ENCODE measurements around the gene PPP2R3B. TPM values are rescaled to one million over a fixed set of nuclear protein-coding genes. Genes with fewer than 3 reads are reported as not detected.

PPP2R3B gene
- total RNA-seq, 4 donors from 2014 or later: 7.8 to 27.9 (median 11.6) TPM

DNA sequence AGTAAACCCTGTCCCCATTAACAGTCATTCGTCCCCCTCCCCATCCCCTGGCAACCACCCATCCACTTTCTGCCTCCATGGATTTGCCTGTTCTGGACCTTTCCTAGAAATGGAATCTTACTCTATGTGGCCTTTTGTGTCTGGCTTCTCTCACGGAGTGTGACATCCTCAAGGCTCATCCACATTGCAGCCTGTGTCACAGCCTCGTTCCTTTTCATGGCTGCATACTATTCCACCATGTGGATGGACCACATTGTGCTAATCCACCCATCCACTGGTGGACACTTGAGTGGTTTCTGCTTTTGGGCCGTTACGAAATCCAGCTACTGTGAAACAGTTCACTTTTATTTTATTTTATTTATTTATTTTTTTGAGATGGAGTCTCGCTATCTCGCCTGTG is 8.1 kb upstream of the PPP2R3B start:
- in situ Hi-C loops (cut with MboI; ENCODE audit: low pct_ligation_motif_present in 1 of 4, low pct_unique_long_range_greater_than_20kb in 1 of 4, low sequenced_read_pairs in 3 of 4) (no loop called here), intact Hi-C loops (cut with DNase I; ENCODE audit: low total_unique reads) (no loop called here)
- TF ChIP-seq, protein P1, sequence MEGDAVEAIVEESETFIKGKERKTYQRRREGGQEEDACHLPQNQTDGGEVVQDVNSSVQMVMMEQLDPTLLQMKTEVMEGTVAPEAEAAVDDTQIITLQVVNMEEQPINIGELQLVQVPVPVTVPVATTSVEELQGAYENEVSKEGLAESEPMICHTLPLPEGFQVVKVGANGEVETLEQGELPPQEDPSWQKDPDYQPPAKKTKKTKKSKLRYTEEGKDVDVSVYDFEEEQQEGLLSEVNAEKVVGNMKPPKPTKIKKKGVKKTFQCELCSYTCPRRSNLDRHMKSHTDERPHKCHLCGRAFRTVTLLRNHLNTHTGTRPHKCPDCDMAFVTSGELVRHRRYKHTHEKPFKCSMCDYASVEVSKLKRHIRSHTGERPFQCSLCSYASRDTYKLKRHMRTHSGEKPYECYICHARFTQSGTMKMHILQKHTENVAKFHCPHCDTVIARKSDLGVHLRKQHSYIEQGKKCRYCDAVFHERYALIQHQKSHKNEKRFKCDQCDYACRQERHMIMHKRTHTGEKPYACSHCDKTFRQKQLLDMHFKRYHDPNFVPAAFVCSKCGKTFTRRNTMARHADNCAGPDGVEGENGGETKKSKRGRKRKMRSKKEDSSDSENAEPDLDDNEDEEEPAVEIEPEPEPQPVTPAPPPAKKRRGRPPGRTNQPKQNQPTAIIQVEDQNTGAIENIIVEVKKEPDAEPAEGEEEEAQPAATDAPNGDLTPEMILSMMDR (IDR thresholded peaks at IDR 0.05): no peak
- TF ChIP-seq EP300 (IDR thresholded peaks at IDR 0.05; ENCODE audit: low read depth) (no peak), POLR2A (IDR thresholded peaks at IDR 0.05) (no peak), POLR2AphosphoS5 (IDR thresholded peaks at IDR 0.05) (no peak)
- no peaks in the 10 kb centered on the region for H3K9me3 ChIP-seq
- no peak for DNase-seq
- no peak overlapping the region for H3K27ac ChIP-seq
- 91 to 97% methylated on average over 3 to 7 of the region's 7 CpGs for WGBS, 2 donors (ENCODE audit: low coverage in 1 of 2)
- no peak overlapping the region for H3K4me3 ChIP-seq
- H3K27me3 ChIP-seq: no peaks in the 10 kb centered on the region
- H3K36me3 ChIP-seq: no peaks in the 10 kb centered on the region
- H3K4me1 ChIP-seq: no peaks in the 10 kb centered on the region

DNA sequence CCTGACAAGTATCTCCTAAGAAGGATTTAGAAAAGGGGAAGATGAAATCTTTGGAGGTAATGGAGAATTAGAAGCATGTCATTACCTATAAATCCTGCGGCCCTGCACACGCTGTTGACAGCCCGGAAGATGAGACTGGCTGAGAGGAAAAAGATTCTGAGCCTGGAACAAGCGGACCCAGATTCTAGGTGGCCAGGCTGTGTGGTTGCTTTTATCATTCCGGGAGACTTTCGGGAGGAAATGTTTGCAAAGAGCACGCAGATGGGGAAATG is 5.8 kb upstream of the PPP2R3B start:
- Histone ChIP-seq H3K27me3 (no peaks in the 10 kb centered on the region), H3K4me1 (peaks cover 0 to 5% (median 4%) of the 10 kb centered on the region in 4 donors), H3K9me3 (no peaks in the 10 kb centered on the region), H3K36me3 (no peaks in the 10 kb centered on the region), H3K27ac (no peak overlapping the region), H3K4me3 (no peak overlapping the region)
- TF ChIP-seq POLR2A (IDR thresholded peaks at IDR 0.05) (no peak), EP300 (IDR thresholded peaks at IDR 0.05; ENCODE audit: low read depth) (no peak), POLR2AphosphoS5 (IDR thresholded peaks at IDR 0.05) (no peak)
- TF ChIP-seq, protein P1 (IDR thresholded peaks at IDR 0.05): no peak
- intact Hi-C loops (cut with DNase I; ENCODE audit: low total_unique reads): no loop called here
- 91 to 92% methylated on average over 7 of the region's 7 CpGs for WGBS, 2 donors (ENCODE audit: low coverage in 1 of 2)
- in situ Hi-C loops (cut with MboI; ENCODE audit: low pct_ligation_motif_present in 1 of 4, low pct_unique_long_range_greater_than_20kb in 1 of 4, low sequenced_read_pairs in 3 of 4): no loop called here
- DNase-seq: no peak

DNA sequence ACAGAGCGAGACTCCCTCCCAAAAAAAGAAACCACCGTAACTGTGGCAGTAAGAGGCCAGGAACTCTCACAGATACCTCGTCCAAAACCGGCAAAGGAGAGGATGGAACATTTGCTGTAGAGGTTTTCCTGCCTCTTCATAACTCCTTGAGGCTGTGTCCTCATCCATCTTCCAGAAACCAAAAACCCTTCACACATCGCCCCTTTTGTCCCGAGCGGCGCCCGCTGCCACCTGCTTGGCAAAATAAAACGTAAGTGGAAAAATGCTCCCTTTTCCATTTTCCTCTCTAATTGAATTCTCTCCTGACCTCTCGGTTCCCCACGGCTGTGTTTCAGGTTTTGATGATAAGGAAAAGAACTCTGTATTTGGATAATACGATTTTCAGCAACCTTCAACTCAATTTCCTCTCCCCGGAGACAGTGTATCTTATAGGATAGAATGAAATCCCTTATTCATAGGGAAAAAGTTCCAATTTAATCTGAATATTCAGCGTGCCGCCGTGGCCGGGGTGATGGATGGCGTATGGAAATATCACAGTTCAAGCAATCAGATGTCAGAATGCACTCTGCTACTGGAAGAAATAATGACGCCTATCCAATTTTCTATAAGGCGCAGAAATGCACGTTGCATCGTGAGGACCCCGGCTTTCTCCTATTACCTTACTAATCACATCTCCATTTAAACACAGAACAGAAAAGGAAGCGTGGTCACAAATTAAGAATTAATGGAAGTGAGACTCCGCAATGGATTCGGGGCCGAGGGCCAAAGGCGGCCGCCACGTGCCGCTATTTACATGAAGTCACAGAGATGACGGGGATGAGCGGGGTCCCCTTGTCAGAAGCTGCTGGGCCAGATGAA is 5.2 kb upstream of the PPP2R3B start:
- H3K27ac ChIP-seq: no peak overlapping the region
- intact Hi-C loops (cut with DNase I; ENCODE audit: low total_unique reads) (no loop called here), in situ Hi-C loops (cut with MboI; ENCODE audit: low pct_ligation_motif_present in 1 of 4, low pct_unique_long_range_greater_than_20kb in 1 of 4, low sequenced_read_pairs in 3 of 4) (no loop called here)
- no peak overlapping the region for H3K4me3 ChIP-seq
- H3K27me3 ChIP-seq: no peaks in the 10 kb centered on the region
- no peaks in the 10 kb centered on the region for H3K9me3 ChIP-seq
- DNase-seq: no peak
- no peaks in the 10 kb centered on the region for H3K36me3 ChIP-seq
- 85 to 90% methylated on average over 19 to 34 of the region's 34 CpGs for WGBS, 2 donors (ENCODE audit: low coverage in 1 of 2)
- TF ChIP-seq EP300 (IDR thresholded peaks at IDR 0.05; ENCODE audit: low read depth) (no peak), POLR2AphosphoS5 (IDR thresholded peaks at IDR 0.05) (no peak), POLR2A (IDR thresholded peaks at IDR 0.05) (no peak)
- TF ChIP-seq, protein P1 (IDR thresholded peaks at IDR 0.05): no peak
- H3K4me1 ChIP-seq: peaks cover 0 to 6% (median 5%) of the 10 kb centered on the region in 4 donors

DNA sequence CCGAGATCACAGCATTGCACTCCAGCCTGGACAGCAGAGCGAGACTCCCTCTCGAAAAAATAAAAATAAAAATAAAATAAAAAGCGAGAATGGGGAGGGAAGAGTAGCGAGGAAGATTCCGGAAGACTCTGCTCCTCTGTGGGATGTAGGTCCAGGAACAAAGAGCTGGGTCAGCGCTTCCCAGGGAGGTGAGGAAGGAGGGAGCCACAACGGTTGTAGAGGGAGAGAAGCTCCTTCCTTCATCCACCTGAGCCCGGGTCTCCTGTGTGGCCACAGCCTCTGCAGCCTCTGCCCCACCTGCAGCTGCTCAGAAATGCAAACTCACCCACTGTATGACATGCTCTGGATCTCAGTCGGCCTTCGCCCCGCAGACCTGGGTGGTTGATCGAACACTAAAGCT is 3.8 kb upstream of the PPP2R3B start:
- Histone ChIP-seq H3K27me3 (no peaks in the 10 kb centered on the region), H3K9me3 (no peaks in the 10 kb centered on the region), H3K27ac (no peak overlapping the region), H3K4me3 (no peak overlapping the region), H3K36me3 (no peaks in the 10 kb centered on the region), H3K4me1 (peaks cover 8 to 13% (median 11%) of the 10 kb centered on the region in 4 donors)
- 93 to 94% methylated on average over 3 to 13 of the region's 13 CpGs for WGBS, 2 donors (ENCODE audit: low coverage in 1 of 2)
- intact Hi-C loops (cut with DNase I; ENCODE audit: low total_unique reads) (no loop called here), in situ Hi-C loops (cut with MboI; ENCODE audit: low pct_ligation_motif_present in 1 of 4, low pct_unique_long_range_greater_than_20kb in 1 of 4, low sequenced_read_pairs in 3 of 4) (no loop called here)
- no peak for DNase-seq
- TF ChIP-seq, protein P1 (IDR thresholded peaks at IDR 0.05): no peak
- no peak for TF ChIP-seq POLR2AphosphoS5 (IDR thresholded peaks at IDR 0.05)
- no peak for TF ChIP-seq POLR2A (IDR thresholded peaks at IDR 0.05)
- TF ChIP-seq EP300 (IDR thresholded peaks at IDR 0.05; ENCODE audit: low read depth): no peak
